ENCODE results near the gene TMC6. TPM values are rescaled to one million over a fixed set of nuclear protein-coding genes. Genes with fewer than 3 reads are reported as not detected.

The TMC6 gene
- total RNA-seq, 3 donors from 2014 or later, result 53.8 to 108 (median 105) TPM

DNA sequence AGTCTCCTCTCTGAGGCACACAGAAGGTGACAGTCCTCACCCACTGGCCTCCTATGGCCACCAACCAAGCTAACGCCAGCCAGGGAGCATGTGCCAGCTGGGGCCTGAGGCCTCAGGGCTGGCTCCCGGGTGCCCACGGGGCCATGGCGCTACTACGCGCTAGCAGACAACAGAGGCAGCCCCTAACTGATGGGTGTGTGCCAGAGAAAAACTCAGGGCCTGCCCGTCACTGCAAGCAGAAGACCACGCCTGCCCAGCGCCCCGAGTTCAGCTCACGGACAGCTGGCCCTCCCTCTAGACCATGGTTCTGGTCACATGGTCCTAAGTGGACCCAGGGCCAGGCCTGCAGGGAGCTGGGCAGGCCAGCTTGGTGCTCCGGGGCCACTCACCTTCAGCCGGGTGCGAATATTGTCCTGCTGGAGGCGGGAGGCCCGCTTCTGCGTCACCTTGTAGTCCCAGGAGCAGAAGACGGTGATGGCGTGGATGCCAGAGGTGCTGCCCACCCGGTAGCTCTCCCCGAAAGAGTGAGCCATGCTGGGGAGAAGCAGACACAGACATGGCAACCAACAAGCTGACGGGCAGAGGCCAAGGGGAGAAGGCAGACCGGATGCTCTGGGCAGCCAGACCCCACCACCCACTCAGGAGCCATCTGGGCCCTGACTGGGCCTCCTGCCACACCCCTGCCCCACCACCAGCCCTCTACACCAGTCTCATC, 6.2 kb downstream of the TMC6 start:
- Histone ChIP-seq H3K4me3 (no peak overlapping the region), H3K36me3 (ENCODE audit: low read depth) (no peaks in the 10 kb centered on the region), H3K4me1 (ENCODE audit: low read depth) (peaks cover 23% of the 10 kb centered on the region), H3K9me3 (no peaks in the 10 kb centered on the region)
- DNase-seq (peak in 2 of 3 donors; percentile 28 to 53), ATAC-seq (no peak)
- TF ChIP-seq, protein P1, sequence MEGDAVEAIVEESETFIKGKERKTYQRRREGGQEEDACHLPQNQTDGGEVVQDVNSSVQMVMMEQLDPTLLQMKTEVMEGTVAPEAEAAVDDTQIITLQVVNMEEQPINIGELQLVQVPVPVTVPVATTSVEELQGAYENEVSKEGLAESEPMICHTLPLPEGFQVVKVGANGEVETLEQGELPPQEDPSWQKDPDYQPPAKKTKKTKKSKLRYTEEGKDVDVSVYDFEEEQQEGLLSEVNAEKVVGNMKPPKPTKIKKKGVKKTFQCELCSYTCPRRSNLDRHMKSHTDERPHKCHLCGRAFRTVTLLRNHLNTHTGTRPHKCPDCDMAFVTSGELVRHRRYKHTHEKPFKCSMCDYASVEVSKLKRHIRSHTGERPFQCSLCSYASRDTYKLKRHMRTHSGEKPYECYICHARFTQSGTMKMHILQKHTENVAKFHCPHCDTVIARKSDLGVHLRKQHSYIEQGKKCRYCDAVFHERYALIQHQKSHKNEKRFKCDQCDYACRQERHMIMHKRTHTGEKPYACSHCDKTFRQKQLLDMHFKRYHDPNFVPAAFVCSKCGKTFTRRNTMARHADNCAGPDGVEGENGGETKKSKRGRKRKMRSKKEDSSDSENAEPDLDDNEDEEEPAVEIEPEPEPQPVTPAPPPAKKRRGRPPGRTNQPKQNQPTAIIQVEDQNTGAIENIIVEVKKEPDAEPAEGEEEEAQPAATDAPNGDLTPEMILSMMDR (IDR thresholded peaks at IDR 0.05), result no peak
- intact Hi-C loops (cut with DNase I, micrococcal nuclease), result no loop called here

DNA sequence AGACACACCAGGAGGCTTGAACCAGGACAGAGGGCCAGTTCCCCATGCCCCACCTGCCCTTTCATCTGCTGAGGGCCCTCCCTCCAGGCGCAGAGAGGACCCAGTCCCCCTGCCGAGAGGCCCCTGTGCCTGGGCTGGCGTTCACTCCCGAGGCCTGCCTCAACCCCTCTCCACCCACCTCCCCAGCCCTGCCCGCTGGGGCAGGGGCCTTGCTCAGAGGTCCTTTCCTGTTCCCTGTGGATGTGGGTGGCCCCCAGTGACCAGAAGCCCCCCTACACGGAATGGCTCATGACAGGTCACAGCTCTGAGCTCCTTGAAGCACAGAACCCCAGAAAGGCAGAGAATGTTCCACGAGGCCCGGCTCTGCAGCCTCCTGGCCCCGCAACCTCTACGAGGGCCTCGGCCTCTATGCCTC, 6.7 kb downstream of the TMC6 start:
- no peaks in the 10 kb centered on the region for H3K36me3 ChIP-seq (ENCODE audit: low read depth)

DNA sequence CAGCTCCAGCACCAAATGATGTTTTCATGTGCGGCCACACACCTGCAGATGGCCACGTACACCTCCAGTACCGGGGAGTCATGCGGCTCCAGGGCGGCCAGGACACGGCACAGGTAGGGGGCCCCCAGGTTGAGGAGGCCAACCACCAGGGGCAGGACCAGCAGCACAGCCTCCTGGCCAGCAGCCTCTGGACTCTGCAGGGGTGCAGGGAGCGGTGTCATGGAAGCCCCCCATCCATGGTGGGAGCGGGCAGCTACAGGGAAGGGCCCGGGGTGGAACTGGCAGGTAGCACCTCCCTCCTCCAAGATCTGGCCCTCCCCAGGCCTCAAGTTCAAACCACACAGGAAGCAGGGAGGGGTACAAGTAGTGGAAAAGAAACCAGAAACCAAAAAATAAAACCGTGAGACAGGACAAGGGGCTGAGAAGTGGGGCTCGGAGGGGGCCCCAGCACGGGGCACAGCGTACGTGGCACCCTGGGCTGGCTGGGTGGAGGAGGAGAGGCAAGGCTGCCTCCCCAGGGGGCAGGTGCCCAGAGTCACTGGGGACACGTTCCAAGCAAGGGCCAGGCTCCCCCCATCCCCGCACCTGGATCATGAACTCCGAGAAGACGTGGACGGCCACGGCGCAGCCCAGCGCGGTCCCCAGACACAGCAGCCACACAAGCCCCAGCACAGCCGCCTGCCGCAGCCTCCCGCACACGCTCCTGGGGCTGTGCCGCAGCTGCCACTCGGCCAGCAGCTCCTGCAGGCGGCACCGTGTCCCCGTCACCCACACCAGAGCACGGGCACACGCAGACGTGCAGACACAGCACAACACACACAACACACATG, 7.4 kb downstream of the TMC6 start:
- ATAC-seq (peak; percentile 43), DNase-seq (peak in 2 of 3 donors; percentile 42 to 74)
- H3K36me3 ChIP-seq (ENCODE audit: low read depth), result no peaks in the 10 kb centered on the region
- intact Hi-C loops (cut with DNase I, micrococcal nuclease), result no loop called here
- TF ChIP-seq, protein P1 (IDR thresholded peaks at IDR 0.05), result no peak
- no peaks in the 10 kb centered on the region for H3K9me3 ChIP-seq
- H3K4me1 ChIP-seq (ENCODE audit: low read depth), result peaks cover 13% of the 10 kb centered on the region
- no peak overlapping the region for H3K4me3 ChIP-seq

More for the DNA sequence above, 6.7 kb downstream of the TMC6 start:
- DNase-seq (peak in 1 of 3 donors; percentile 32), ATAC-seq (no peak)
- intact Hi-C loops (cut with DNase I, micrococcal nuclease), result no loop called here
- no peak overlapping the region for H3K4me3 ChIP-seq
- no peaks in the 10 kb centered on the region for H3K9me3 ChIP-seq
- TF ChIP-seq, protein P1 (IDR thresholded peaks at IDR 0.05), result no peak
- H3K4me1 ChIP-seq (ENCODE audit: low read depth), result peaks cover 18% of the 10 kb centered on the region

DNA sequence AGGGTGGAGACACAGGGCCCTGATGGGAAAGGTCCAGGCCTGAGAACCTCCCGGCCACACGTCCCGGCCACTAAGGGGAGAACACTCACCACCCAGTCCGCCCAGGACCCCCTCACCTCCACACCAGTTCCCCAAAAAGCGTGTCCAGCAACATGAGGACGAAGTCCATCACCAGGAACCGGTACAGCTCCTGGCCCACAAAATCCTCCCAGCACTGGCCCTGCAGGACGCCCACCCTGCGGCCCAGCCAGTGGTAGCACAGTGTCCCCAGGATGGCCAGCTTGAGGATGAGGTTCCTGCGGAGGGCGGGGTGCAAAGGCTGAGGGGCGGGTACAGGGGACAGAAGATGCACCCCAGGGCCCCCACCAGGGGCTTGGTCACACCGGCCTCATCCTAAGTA, 8.0 kb downstream of the TMC6 start:
- intact Hi-C loops (cut with DNase I, micrococcal nuclease), result no loop called here
- no peak for ATAC-seq
- TF ChIP-seq, protein P1 (IDR thresholded peaks at IDR 0.05), result no peak
- Histone ChIP-seq H3K4me1 (ENCODE audit: low read depth) (peaks cover 9% of the 10 kb centered on the region), H3K4me3 (no peak overlapping the region), H3K9me3 (no peaks in the 10 kb centered on the region), H3K36me3 (ENCODE audit: low read depth) (no peaks in the 10 kb centered on the region)
- DNase-seq, result no peak

DNA sequence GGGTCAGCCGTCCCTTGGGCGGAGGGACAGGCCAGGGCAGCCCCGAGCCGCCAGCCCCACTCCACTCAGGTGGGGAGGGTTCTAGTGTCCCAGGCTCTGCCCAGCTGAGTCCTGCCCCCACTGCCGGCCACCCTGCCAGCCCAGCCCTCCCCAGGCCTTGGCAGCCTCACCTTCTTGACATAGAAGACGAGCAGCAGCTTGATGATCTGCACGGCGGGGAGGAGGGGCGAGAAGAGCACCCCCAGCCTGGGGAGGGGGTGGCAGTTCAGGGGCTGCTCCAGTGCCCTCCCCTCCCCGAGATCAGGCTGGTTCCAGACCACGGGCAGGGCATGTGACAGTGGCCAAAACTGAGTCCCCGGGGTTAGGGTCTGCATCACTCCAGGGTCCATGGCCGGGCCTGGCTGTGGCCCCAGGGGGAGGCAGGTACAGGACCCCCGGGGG, 9.7 kb downstream of the TMC6 start:
- ATAC-seq, result no peak
- Histone ChIP-seq H3K4me1 (ENCODE audit: low read depth) (peaks cover 8% of the 10 kb centered on the region), H3K9me3 (no peaks in the 10 kb centered on the region), H3K36me3 (ENCODE audit: low read depth) (no peaks in the 10 kb centered on the region), H3K4me3 (no peak overlapping the region)
- DNase-seq, result peak in 1 of 3 donors; percentile 50
- intact Hi-C loops (cut with DNase I, micrococcal nuclease), result no loop called here
- TF ChIP-seq, protein P1 (IDR thresholded peaks at IDR 0.05), result no peak

Data from mucosa of descending colon (tissue), 3 donors.